SK-N-SH treated with all-trans-retinoic acid at 6 μM for 48 hours (cell line): ENCODE data around the gene AMIGO2.

Experiments used
- ATAC-seq: fragments of 200-7000 bp; cut with Tn5 transposase; 3 replicates; pipeline ENCODE4 v1.9.1; 2020; ENCODE audit warnings: mild to moderate bottlenecking, moderate library complexity
- ARNTL ChIP-seq: fragments of 450-650 bp; formaldehyde crosslinking; IDR thresholded peaks from 2 replicates; pipeline ENCODE4 v1.5.0; 2020; ENCODE audit warnings: low read depth, mild to moderate bottlenecking, moderate library complexity, borderline replicate concordance
- BACH2 ChIP-seq: fragments of 250-450 bp; sonication (Bioruptor Pico); IDR thresholded peaks from 2 replicates; pipeline ENCODE4 v1.9.0; 2021; ENCODE audit warnings: mild to moderate bottlenecking, borderline replicate concordance
- CREB5 ChIP-seq: fragments of 250-450 bp; sonication (Bioruptor Pico); IDR thresholded peaks from 2 replicates; pipeline ENCODE4 v1.5.1; 2020; ENCODE audit warnings: low read depth, mild to moderate bottlenecking, moderate library complexity
- CSDC2 ChIP-seq: fragments of 250-450 bp; sonication (Bioruptor Pico); IDR thresholded peaks from 2 replicates; pipeline ENCODE4 v1.5.0; 2020; ENCODE audit warnings: mild to moderate bottlenecking, moderate library complexity
- CSRNP3 ChIP-seq: fragments of 250-450 bp; sonication (Bioruptor Pico); IDR thresholded peaks from 2 replicates; pipeline ENCODE4 v1.5.1; 2021; ENCODE audit warnings: mild to moderate bottlenecking, moderate library complexity
- ESRRG ChIP-seq: fragments of 250-450 bp; sonication (Bioruptor Pico); IDR thresholded peaks from 2 replicates; pipeline ENCODE4 v1.6.1; 2021; ENCODE audit warnings: mild to moderate bottlenecking
- GLIS3 ChIP-seq: fragments of 250-450 bp; sonication (Bioruptor Pico); IDR thresholded peaks from 2 replicates; pipeline ENCODE4 v1.5.0; 2020; ENCODE audit warnings: mild to moderate bottlenecking, moderate library complexity
- ISL1 ChIP-seq: fragments of 250-450 bp; sonication (Bioruptor Pico); IDR thresholded peaks from 2 replicates; pipeline ENCODE4 v2.1.2; 2022; ENCODE audit warnings: mild to moderate bottlenecking, moderate library complexity
- OSR1 ChIP-seq: fragments of 250-450 bp; sonication (Bioruptor Pico); IDR thresholded peaks from 2 replicates; pipeline ENCODE4 v1.8.0; 2022; ENCODE audit warnings: moderate library complexity, mild to moderate bottlenecking, inconsistent platforms
- POU6F1 ChIP-seq: fragments of 250-450 bp; sonication (Bioruptor Pico); IDR thresholded peaks from 2 replicates; pipeline ENCODE4 v1.8.0; 2021; ENCODE audit warnings: low read depth, mild to moderate bottlenecking, moderate library complexity, borderline replicate concordance
- PPARA ChIP-seq: fragments of 250-450 bp; sonication (Bioruptor Pico); IDR thresholded peaks from 2 replicates; pipeline ENCODE4 v1.5.0; 2020; ENCODE audit warnings: mild to moderate bottlenecking, borderline replicate concordance
- RARB ChIP-seq: fragments of 250-450 bp; sonication (Bioruptor Pico); IDR thresholded peaks from 2 replicates; pipeline ENCODE4 v1.8.0; 2021; ENCODE audit warnings: mild to moderate bottlenecking, moderate library complexity
- SNAI2 ChIP-seq: fragments of 250-450 bp; sonication (Bioruptor Pico); IDR thresholded peaks from 2 replicates; pipeline ENCODE4 v1.5.0; 2020; ENCODE audit warnings: mild to moderate bottlenecking, moderate library complexity
- TCF4 ChIP-seq: fragments of 250-450 bp; sonication (Bioruptor Pico); IDR thresholded peaks from 2 replicates; pipeline ENCODE4 v1.8.0; 2021; ENCODE audit warnings: mild to moderate bottlenecking, moderate library complexity, borderline replicate concordance
- TOX ChIP-seq: fragments of 250-450 bp; sonication (Bioruptor Pico); IDR thresholded peaks from 2 replicates; pipeline ENCODE4 v1.8.0; 2021; ENCODE audit warnings: mild to moderate bottlenecking, moderate library complexity, borderline replicate concordance
- TSHZ2 ChIP-seq: fragments of 250-450 bp; sonication (Bioruptor Pico); IDR thresholded peaks from 2 replicates; pipeline ENCODE4 v1.5.0; 2020; ENCODE audit warnings: mild to moderate bottlenecking, moderate library complexity
- ZC3H10 ChIP-seq: fragments of 250-450 bp; sonication (Bioruptor Pico); IDR thresholded peaks from 2 replicates; pipeline ENCODE4 v1.5.1; 2021; ENCODE audit warnings: mild to moderate bottlenecking, moderate library complexity
- ZFP3 ChIP-seq: fragments of 250-450 bp; sonication (Bioruptor Pico); IDR thresholded peaks from 2 replicates; pipeline ENCODE4 v1.5.0; 2020; ENCODE audit warnings: mild to moderate bottlenecking, moderate library complexity
- ZFP30 ChIP-seq: fragments of 450-650 bp; formaldehyde crosslinking; IDR thresholded peaks from 2 replicates; pipeline ENCODE4 v1.5.0; 2022; ENCODE audit warnings: mild to moderate bottlenecking, moderate library complexity
- ZNF565 ChIP-seq: fragments of 450-650 bp; formaldehyde crosslinking; conservative IDR thresholded peaks from 2 replicates; pipeline ENCODE4 v1.5.0; 2020; ENCODE audit warnings: low read depth, mild to moderate bottlenecking, moderate library complexity
- ZNF70 ChIP-seq: fragments of 450-650 bp; formaldehyde crosslinking; IDR thresholded peaks from 2 replicates; pipeline ENCODE4 v1.5.0; 2020; ENCODE audit warnings: mild to moderate bottlenecking, moderate library complexity
- ZNF8 ChIP-seq: fragments of 450-650 bp; formaldehyde crosslinking; IDR thresholded peaks from 2 replicates; pipeline ENCODE4 v1.5.0; 2020; ENCODE audit warnings: mild to moderate bottlenecking, moderate library complexity
- TF ChIP-seq, protein P1 (sequence below): fragments of 250-450 bp; sonication (Bioruptor Pico); IDR thresholded peaks from 2 replicates; pipeline ENCODE4 v1.8.0; 2020; ENCODE audit warnings: mild to moderate bottlenecking, moderate library complexity, borderline replicate concordance

AMIGO2 gene

GRCh38 chr12:47038270-47038748 lies 41.5 kb downstream of the AMIGO2 start (continued):
- TF ChIP-seq, protein P1, sequence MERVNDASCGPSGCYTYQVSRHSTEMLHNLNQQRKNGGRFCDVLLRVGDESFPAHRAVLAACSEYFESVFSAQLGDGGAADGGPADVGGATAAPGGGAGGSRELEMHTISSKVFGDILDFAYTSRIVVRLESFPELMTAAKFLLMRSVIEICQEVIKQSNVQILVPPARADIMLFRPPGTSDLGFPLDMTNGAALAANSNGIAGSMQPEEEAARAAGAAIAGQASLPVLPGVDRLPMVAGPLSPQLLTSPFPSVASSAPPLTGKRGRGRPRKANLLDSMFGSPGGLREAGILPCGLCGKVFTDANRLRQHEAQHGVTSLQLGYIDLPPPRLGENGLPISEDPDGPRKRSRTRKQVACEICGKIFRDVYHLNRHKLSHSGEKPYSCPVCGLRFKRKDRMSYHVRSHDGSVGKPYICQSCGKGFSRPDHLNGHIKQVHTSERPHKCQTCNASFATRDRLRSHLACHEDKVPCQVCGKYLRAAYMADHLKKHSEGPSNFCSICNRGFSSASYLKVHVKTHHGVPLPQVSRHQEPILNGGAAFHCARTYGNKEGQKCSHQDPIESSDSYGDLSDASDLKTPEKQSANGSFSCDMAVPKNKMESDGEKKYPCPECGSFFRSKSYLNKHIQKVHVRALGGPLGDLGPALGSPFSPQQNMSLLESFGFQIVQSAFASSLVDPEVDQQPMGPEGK (CRISPR knock-in tag): no peak
- no peak for TF ChIP-seq ZFP3 (CRISPR knock-in tag)

DNA sequence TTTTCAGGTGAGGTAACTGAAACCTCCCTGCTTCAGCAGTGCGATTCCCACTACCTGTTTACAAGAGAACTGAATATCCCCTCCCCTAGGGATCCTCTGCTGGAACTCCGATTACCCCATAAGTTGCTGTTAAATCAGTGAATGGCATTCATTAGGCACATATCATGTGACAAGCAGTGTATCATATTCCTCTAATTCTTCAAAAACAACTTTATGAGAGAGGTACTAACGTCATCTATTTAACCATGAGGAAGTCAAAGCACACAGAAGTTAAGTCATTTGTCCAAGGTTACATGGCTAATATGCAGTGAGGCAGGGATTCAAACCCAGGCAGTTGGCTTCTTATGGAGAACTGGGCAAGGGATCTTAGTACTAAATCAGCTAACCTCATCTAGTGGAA lies 44.3 kb downstream of the AMIGO2 start:
- no peak for ATAC-seq
- TF ChIP-seq BACH2 (CRISPR knock-in tag) (no peak), ARNTL (CRISPR knock-in tag) (no peak), TOX (no peak), RARB (CRISPR knock-in tag) (no peak), ZFP30 (no peak), TCF4 (CRISPR knock-in tag) (no peak), ESRRG (CRISPR knock-in tag) (no peak), PPARA (CRISPR knock-in tag) (no peak), CSRNP3 (CRISPR knock-in tag) (no peak), CSDC2 (no peak), SNAI2 (CRISPR knock-in tag) (no peak), GLIS3 (CRISPR knock-in tag) (no peak), ZNF565 (CRISPR knock-in tag) (no peak), ZNF70 (CRISPR knock-in tag) (no peak), ISL1 (CRISPR knock-in tag) (no peak)

- ATAC-seq: no peak
- TF ChIP-seq PPARA (CRISPR knock-in tag) (no peak), ZNF565 (CRISPR knock-in tag) (no peak), TOX (no peak), SNAI2 (CRISPR knock-in tag) (no peak), CREB5 (CRISPR knock-in tag) (no peak), BACH2 (CRISPR knock-in tag) (no peak), CSRNP3 (CRISPR knock-in tag) (no peak), ESRRG (CRISPR knock-in tag) (no peak), ZFP3 (CRISPR knock-in tag) (no peak), TCF4 (CRISPR knock-in tag) (no peak), POU6F1 (no peak), OSR1 (CRISPR knock-in tag) (no peak), ZFP30 (no peak), ISL1 (CRISPR knock-in tag) (no peak), ZC3H10 (no peak), ZNF8 (no peak), TSHZ2 (CRISPR knock-in tag) (no peak), CSDC2 (no peak)
- TF ChIP-seq, protein P1 (CRISPR knock-in tag): no peak
Observed at GRCh38 chr12:47034661-47035060, 45.1 kb downstream of the AMIGO2 start.
